PC-9 (cell line): Measurements from ENCODE around the gene SLC4A1AP.

ENCODE experiments used
- CTCF ChIP-seq: fragments of 200-600 bp; sonication (generic); conservative IDR thresholded peaks from 2 replicates; pipeline ENCODE4 v1.6.1; 2017; ENCODE audit warnings: mixed run types, antibody characterized with exemption, mild to moderate bottlenecking, moderate library complexity
- EZH2 ChIP-seq: fragments of 200-600 bp; sonication (generic); IDR thresholded peaks from 2 replicates; pipeline ENCODE4 v1.8.0; 2017; ENCODE audit warnings: antibody characterized with exemption, low read depth

GRCh38 chr2:27702302-27702701 is 38.6 kb downstream of the SLC4A1AP start:
- TF ChIP-seq EZH2 (no peak), CTCF (no peak)
